ENCODE measurements around the gene PDK3.

Gene PDK3

DNA sequence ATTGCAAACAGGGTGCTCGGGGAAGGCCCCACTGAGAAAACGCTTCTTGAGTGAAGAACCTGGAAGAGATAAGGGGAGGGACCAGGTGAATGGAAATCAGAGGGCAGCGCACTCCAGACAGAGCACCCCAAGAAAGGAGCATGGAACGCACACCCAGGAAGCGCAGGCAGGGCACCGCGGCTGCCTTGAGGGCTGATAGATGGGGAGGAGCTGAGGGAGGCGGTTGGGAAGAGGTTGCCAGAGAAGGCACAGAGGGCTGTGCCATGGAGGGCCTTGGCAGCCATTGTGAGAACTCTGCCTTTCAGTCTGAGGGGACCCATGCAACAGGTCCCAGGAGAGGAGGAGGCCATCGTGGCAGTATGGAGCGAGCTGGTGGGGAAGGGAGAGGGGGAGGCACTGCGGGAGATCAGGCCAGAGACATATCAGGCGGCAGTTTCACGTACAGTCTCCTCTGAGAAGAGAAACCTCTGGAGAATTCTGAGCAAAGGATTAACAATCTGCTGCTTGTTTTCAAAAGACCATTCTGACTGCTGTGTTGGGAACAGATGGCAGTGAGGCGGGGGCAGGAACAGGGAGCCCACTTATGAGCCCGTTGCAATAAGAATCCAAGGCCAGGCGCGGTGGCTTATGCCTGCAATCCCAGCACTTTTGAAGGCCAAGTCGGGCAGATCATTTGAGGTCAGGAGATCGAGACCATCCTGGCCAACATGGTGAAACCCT lies 98.4 kb downstream of the PDK3 start:
- DNase-seq = peak; percentile 93

DNA sequence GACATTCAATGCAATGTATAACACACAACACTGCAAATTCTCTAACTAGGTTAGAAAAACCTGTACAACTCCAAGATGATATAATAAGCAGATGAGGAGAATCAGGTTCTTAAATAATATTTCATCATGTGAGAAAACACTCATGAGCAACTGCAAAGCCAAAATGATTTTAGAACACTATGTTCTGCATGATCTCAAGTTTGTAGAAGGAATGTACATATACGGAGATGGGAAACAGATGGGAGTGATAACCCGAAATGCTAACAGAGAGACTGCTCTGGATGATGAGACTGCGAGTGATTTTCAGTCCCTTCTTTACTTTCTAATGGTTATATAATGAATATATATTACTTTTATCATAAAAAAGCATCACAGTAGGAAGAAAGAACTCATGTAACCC lies 101.2 kb downstream of the PDK3 start:
- no peak for DNase-seq

GRCh38 chrX:24567169-24567568 lies 102.1 kb downstream of the PDK3 start:
- DNase-seq = no peak

DNA sequence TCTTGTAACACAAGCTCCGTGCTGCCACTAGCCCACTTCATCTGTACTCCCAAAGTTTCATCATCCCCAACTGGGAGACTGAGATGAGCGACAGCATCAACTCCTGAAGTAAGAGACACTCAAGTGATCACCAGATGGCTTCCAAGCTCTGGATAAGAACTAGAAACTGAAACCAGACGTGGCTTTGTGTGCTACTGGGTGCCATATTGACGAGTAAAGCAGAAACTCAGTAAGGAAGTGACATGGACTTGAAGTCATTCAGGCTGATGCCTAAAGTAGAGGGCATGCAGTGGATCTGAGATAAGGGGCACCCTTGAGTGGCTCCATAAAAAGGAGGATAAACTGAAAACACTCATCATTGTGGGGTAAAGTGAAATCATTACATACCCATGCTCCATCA lies 109.7 kb downstream of the PDK3 start:
- no peak for DNase-seq

DNA sequence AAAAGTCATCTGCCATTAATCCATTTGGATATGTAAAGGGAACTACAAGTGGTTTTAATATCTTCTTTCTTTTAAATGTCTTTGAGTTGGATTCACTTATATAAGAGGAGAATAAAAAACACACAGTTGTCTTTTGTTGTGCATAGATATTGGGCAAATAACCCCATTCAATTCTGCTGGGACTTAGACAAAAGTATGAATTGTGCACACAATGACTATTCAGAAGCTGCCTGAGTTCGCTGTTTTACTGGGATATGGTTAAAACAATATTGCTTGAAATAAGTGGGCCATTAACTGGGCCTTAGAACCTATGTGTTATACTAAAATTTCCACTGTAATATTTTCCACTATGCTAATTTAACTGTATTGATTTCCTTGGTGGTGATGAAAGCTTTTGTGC lies 110.4 kb downstream of the PDK3 start:
- DNase-seq = no peak

DNA sequence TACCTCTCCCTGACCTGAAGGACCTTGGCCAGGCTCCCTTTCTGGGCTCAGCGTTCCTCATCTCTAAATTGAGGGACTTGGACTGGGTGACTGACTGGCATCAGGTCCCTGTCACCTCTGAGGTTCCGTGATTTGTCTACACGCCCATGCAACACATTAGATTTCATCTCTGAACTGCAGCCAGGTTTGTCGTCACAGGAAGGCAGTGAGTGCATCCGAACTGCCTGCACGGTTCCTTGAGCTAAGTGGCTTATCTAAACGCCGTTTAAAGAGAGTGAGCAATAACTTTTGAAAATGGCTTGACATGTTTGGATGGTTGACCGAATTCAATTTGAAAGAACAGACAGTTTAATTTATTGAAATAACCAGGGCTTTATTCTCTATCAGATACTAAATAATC lies 112.0 kb downstream of the PDK3 start:
- no peak for DNase-seq
